Suppressor macrophage treated with lipopolysaccharide for 4 hours (primary cell): ENCODE data around the gene SERPINH1.
"Not testable (repeated sequence)": the region's sequence is repeated elsewhere in the genome, so short reads cannot be mapped to it uniquely, and the experiment has no call there.

ENCODE experiments used
- DNase-seq: peaks from one replicate; pipeline ENCODE4 v3.0.0-alpha.2; 2020

The SERPINH1 gene

DNA sequence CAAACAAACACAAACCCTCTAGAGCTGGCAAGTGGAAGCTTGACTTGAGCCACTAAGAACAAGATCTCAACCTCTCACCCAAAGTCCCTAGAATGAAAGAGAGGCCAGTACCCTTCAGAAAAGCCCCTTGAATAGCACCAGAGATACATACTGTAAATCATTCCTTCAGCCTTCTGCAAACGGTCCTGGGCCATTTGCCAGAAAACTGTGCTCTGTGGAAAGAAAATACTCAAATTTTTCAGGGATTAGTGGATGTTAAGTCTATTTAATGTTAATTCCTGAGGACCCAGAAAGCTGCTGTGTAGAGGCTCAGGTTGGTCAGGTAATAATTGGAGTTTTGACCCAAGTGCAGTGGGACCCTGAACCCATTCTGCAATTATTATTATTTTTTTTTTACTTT, 16.9 kb downstream of the SERPINH1 start:
- DNase-seq, result no peak

DNA sequence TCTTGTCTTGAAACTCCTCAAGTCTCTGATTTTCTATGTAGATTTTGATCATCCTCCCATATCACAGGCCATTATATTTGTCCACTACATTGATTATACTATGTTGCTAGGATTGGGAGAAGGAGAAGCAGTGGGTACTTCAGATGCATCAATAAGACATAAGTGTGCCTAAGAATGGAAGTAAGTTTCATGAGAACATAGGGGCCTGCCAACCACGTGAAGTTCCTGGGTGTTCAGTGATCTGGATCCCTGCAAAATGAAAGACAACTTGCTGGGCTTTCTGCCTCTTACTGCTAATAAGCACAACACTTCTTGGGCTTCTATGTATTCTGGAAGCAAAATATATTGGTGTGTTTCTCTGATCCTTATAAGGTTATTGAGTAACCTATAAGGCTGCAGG, 17.8 kb downstream of the SERPINH1 start:
- no peak for DNase-seq

DNA sequence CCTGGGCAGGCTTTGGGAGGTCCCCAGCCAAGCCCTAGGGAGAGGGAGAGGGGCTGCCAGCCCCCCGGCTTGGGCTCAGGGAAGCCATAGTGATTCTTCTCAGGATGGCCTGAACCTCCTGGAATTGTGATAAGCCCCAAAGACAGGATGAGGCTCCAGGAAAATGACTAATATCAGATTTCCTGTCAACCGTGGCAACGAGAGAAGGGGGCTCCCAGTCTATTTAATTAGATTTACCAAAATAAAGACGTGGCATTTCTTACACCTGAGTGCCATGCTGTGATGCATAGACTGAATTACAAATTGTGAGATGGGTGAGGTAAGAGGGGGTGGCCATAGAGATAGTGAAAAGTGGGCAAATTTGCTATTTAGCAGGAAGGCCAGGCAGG, 20.4 kb downstream of the SERPINH1 start:
- DNase-seq, result no peak

DNA sequence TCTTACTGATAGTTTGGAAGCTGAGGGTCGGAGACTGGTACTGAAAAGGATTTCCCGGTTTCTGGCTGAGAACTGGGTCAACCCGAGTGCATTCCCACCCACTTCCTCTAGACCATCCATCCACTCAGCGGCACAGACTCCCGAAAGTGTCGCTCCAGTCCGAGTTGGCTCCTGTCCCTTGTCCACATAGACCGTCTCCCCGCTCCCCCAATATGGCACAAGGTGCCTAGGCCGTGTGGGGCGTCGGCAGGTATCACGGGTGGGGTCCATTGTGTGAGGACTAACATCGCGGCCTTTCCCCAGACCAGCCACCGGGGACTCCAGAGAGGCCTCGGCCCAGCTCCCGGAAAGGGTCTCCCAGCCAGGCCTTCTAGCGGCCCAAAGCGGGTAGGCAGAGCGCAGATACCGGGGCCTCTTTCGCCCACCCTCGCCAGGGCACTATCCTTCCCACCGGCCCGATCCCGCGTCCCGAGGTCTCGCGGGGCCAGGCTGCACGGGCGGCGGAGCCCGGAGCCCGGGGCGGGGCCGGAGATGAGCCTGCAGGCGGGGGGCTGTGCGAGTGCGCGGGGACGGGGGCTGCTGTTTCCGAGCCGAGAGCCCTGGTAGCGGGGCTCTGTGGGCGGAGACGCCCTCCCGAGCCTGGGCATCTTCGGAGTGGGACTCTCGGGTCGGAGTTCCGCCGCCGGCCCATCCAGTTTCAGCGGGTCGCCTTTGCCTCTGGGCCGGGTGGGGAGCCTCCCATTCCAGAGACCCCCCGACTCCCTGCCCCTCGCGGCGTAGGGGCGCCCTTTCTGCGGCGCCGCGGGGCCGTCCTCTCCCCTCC, 21.1 kb downstream of the SERPINH1 start:
- peak; percentile 33 for DNase-seq

DNA sequence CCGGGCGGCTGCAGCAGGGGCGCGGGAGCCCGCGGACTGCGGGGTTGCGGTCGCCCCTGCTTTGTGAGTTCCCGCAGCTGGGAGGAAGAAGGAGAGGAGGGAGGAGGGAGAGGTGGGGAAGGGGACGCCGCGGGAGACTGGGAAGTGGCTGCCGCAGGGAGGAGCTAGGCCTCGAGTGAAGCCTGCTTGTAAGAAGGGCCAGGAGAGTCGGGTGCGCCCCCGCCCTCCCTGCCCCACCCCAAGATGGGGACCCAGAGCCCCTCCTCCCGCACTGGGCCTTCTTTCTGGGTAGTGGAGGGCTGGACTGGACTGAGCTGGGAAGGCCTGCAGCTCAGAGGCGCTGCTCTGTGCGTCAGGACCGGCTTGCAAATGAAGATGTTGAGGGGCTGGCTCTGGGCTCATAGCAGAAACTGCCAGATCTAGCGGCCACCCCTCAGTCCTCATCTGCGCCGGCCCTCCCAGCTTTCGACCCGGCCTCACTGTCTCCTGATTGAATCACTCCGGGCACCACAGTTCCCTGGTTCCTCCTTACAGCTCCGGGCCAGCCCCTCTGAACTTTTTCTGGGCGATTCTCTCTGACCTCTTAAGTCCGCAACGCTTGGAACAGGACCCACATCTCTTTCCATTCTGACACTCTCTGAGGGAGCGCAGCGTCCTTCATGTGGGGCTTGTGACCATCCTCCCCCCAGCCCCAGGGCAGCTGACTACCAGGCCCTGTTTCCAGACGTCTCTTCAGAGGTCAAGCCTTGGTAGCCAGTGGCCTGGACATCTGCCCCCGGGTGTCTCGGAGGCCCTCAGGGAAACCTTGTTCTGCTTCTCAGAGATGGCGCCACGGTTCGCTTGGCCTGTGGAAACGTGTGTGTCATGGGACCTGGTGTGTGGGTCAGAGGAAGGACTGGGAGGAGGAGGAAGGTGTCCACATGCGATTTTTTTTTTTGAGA, 21.9 kb downstream of the SERPINH1 start:
- peak; percentile 23 for DNase-seq

DNA sequence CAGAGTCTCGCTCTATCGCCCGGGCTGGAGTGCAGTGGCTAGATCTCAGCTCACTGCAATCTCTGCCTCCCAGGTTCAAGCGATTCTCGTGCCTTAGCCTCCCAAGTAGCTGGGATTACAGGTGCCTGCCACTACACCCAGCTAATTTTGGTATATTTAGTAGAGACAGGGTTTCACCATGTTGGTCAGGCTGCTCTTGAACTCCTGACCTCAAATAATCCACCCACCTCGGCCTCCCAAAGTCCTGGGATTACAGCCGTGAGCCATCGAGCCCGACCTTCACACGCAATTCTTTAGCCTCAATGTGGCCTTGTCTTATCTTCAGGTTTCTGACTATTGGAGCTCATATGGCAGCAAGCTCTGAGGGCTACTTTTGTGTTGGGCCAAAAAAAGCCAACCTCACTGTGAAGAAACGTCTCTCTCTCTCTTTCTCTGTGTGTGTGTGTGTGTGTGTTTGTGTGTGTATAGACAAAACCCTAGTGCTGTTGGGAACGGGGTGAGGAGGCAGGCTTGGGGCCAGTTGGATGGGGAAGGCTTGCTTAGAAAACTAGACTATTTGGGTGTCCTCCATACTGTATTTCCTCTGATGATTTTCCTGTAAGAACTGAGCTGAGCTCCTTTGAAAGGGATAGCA, 22.7 kb downstream of the SERPINH1 start:
- DNase-seq, result not testable (repeated sequence)

DNA sequence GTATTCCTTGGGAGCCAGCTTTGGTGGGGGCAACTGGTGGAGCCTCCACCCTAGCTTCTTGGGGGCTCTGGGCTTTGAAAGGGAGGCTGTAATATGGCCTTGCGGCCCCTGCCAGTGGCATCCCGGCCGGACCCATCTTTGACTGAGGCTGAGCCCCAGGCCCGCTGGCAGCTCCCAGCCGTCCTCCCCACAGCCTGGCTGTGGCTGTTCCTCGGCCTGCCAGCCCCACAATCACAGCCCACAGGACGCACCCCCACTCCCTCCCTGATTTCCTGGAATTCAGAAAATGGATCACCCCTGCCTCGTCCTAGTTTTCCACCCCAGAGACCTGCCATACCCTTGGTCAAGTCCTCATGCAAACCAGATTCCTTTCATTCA, 23.2 kb downstream of the SERPINH1 start:
- no peak for DNase-seq

DNA sequence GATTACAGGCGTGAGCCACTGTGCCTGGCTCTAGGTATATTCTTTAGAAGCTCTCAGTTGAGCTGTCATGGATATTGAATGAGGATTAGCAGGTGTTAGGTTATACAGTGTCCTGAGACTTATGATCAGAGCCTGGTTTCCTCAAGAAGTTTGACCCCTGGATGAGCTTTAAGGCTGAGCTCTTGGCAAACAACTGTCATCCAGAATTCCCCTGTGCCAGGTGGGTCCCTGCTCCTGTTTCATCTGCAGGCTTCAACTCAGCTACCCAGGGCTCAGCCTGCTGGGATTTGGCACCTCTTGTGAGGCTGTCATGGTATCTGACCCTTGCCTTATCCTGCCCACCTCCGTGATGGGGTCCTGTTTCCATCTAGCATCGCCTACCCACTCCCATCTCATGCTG, 24.3 kb downstream of the SERPINH1 start:
- DNase-seq, result no peak

DNA sequence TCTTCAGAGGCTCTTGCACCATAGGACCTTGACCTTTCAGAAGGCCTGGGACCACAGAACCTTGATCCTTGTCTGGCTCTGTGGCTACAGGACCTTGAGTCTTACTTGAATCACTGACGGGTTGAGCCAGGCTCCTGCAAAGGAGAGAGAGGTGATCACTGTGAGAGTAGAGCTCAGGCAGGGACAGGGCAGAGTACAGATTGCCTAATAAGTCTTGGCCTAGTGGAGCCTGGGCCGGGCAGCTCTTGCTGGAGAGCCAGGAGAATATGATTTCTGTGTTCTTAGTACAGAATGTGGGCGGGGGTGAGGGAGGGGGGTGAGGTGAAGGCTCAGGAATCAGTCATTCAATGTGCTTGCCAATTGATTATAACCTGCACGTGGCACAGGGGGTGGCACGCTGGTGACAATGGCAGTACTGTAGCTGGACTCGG, 26.0 kb downstream of the SERPINH1 start:
- DNase-seq, result no peak

DNA sequence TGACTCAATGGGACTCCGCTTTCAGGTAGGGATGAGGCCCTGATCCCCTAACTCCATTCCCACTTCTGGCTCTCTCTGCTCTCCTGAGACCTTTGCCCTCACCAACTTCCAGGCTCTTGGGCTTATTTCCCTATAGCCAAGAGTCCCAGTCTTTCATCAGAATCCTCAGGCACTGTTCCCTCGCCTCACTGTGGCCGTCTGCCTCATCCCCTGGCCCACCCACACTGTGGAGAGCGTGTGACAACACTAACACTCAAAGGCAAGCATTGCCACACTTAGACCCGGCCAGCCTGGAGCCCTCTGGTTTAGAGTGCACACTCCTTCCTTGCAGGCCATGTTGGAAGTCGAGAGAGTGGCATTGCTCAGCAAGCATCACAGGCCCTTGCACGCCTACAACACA, 27.0 kb downstream of the SERPINH1 start:
- DNase-seq, result no peak

DNA sequence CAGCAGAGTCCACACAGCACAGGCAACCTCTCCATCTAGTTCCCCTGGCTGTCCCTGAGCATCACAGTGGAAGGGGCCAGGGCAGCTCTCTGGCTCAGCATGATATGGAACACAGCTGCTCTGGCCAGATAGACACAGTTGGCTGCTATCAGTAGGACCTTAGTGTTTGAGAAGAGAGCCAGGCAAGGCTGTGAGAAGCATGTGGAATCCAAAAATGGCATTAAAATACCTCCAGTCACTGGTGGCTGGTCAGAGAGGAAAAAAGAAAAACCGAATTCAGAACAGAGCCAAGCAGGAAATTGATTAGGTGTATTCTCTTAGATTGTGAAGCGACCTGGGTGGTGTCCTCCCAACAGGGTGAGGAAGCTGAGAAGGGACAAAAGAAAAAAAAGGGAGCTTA, 27.9 kb downstream of the SERPINH1 start:
- DNase-seq, result no peak

DNA sequence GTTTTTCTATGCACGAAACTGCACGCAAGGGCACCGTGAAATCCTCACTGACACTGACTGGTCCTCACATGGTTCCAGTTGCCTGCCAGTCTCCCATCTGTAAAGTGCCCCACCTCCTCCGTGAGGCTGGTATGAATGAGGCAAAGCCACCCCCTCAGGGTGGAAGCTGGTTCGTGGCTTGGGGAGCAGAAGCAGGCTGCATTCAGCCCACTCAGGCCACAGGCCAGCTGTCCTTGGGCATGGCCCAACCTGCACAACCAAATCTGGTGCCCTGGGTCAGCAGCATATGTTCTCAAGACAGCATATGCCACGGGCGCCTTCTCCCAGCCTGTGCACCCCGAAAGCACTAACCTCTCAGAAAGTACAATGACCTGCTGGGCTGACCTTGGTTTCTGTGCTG, 29.3 kb downstream of the SERPINH1 start:
- no peak for DNase-seq

DNA sequence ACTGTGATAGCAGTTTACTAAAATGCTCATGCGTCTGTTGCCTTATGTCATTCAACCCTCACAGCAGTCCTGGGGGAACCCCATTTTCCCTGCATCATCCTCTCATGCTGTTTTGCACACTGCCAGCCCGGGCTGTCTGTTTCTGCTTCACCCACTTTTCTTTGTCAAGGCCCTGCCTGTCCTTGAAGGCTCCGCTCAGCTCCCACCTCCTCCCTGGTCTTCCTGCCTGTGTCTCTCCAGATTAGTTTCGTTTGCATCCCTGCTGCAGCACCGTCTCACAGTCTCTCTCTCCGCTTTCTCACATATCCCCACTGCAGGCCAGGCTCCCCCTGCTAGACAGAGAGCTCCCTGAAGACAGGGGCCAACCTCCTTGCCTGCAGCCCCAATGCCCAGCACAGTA, 29.9 kb downstream of the SERPINH1 start:
- no peak for DNase-seq

DNA sequence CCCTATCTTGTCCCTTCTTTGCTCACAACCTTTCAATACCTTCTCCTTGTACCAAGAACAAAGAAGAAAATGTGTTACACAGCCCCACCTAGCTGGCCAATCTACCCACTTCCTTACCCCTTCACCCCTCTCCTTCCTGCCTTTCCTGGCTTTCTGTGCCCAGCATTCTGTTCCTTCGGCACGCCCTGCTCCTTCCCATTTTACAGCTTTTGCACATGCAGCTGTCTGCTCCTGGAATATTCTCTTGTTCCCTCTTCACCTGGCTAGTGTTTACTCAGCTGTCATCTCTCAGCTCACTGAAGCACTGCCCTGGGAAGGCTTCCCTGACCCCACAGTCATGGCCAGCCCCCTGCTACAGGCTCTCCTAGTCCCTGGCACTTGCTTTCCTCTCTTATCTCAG, 30.7 kb downstream of the SERPINH1 start:
- DNase-seq, result no peak

DNA sequence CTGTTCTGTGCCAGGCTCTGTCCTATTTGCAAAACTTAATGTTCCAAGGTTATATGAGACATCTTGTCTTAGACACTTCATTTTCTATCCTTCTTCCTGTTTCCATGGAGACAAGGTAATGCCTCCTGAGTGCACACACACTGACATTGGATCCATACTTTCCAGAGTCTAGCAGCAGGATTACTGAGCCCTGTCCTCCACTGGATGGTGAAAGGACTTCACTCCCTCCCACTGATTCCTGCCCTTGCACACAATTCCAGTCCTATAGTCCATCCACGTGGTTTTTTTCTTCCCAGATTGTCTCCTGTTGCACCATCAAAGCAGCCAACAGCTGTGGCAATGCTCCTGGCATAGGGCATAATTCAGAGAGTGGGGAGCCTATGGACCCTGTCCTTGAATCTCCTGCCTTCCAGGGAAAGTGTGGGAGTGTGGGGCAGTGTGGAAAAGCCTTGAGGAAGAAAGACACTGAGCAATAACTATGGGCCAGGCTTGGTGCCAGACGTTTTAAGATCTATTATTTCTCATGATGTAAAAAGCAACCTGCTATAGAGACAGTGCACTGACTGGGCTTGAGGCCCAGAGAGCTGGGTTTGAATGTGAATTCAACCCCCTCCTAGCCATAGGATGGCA, 31.3 kb downstream of the SERPINH1 start:
- DNase-seq, result no peak

DNA sequence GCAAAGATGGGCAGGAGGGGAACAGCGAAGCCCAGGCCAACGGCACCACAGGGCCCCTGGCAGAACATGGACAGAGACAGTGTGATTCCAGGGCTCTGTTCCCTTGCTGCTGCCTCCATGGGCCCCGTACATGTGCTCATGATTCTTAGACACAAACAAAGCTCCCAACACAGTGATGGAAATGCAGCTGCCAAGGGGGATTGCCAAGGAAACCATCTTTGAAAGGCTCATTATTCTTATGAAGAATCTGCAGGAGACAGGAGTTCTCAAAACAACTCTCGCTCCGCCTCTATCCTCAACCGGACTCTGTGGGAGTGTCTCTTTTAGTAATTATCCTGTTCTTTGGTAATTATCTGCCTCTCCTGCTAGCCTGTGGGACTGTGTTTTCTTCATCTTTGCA, 32.2 kb downstream of the SERPINH1 start:
- no peak for DNase-seq

DNA sequence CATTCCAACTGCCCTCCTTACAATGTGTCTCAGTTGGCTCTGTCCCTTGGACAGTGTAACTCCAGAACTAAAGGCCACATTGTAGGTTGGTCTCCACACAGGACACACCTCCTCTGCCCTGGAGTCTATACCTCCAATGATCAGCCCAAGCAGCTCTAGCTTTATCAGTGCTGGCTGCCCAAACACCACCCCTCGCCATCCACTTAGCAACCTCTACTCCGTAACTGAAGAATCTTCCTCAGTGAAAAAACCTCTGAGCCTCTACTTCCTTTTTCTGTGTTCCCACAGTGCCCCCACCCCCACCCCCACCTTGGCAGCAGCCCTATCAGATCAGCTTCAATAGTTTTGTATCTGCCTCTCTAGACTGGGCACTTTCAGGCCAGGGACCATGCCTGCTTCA, 33.4 kb downstream of the SERPINH1 start:
- no peak for DNase-seq

DNA sequence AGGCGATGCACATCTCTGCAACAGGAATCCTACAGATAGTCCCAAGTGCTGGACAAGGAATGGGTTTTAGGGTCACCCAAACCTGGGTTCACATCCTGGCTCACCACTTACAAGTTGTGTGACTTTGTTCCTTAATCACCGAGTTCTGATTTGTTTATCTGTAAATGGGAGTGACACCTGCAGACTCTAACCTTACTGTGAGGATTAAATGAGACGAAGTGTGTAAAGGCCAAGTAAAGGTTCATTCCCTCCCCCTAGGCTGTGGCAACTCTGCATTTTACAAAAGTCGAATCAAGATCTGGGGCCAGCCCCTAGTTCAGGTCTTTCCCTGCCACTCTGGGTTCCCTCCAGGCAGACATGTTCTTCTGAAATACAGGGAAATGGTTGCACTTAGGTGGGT, 34.9 kb downstream of the SERPINH1 start:
- no peak for DNase-seq

DNA sequence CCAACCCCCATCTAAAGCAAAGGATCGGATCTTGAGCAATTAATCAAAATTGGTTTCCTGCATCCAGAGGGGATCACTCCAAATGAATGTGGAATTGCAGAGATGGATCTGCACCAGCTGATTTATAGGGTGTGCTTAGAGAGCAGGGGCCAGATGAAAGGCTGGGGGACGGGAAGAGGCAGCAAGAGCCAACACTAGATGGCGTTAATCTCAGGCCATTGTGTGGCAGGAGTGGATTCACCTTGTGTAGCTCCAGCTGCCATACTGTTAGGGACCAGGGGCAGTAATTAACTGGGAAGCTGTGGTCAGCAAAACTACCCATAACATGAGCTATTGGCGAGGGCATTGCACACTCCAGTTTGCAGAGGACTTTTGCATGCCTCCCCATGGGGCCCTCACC, 35.6 kb downstream of the SERPINH1 start:
- peak; percentile 36 for DNase-seq

DNA sequence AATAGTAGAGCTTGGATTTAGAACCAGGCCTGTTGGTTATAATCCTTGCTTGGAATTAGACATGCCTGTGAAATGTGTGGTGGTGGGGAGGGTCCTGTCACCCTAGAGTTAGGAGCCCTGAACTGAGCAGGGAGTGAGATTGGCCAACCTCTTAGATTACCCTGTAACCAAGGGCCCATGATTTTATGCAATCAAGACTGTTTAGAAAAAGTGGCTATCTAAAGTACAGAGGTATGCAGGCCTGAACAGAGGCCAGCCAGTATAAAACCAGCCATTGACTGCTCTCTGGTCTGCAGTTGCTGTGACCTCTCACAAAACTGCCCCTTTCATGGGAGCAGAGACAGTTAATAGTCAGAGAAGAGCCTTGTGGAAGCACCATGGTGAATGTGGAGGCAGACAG, 36.2 kb downstream of the SERPINH1 start:
- no peak for DNase-seq

DNA sequence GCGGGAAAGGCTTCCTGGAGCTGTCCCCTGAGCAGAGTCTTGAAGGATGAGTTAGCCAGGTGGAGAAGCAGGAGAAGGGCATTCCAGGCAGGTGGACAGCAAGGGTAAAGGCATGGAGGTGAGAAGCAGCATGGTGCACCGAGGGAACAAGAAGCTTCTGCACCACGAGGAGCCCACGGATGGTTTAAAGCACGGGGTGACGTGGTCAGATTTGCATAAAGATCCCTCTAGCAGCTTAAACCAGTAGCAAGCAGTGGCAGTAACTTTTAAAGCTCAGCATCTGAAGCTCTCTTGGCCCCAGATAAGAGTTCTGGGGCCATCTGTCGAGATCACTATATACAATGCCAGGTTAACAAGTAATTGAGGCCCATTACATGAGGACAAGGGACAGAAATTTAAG, 36.8 kb downstream of the SERPINH1 start:
- no peak for DNase-seq

DNA sequence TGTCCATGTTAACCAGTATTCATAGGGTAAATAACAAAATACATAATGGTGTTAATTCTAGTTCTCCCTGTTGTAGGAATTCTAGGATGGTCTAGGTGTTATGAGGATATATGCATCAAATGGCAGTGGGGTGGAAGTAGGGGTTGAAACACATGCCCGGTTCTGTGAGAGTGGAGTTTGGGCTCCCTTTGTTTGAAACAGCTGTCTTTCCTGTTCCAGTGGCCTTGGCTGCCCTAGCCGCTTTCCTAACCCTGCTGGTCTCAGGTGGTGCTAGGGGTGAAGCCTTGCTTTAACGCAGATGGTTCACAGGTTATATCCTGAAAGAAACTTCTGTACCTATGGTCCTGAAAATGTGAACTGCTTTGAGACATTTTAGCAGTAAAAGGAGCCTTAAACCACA, 38.3 kb downstream of the SERPINH1 start:
- no peak for DNase-seq

DNA sequence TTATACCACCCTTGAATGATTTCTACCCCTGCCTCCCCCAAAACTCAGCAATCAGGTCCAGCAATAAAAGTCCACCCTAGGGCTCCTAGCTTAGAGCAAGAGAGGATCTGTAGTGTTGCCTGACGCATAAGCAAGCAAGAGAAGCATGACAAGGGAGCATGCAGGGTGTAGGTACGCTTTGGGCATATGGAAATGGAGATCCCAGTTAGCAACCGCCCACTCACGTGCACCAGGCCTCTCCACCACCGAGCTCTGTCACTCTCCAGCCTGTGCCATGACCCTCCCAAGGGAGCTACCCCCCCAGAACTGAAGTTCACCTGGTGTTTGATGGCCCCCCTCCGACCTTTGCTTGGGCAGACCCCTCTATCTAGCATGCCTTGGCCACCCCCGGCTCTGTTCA, 39.4 kb downstream of the SERPINH1 start:
- DNase-seq, result no peak
